Parathyroid adenoma (tissue), 2 donors: ENCODE results near the gene IKZF2.

Experiments used
- H2AFZ ChIP-seq: fragments of 300-600 bp; sonication (generic); one replicate; pipeline ENCODE4 v1.7.0; 2017; ENCODE audit warnings: antibody characterized with exemption, mild to moderate bottlenecking
- H3K27ac ChIP-seq: fragments of 300-600 bp; sonication (generic); one replicate; pipeline ENCODE4 v1.7.0; 2017
- H3K27me3 ChIP-seq: fragments of 300-600 bp; sonication (generic); one replicate; pipeline ENCODE4 v1.7.0; 2017; ENCODE audit warnings: low read length; ENCODE audit not compliant: control insufficient read depth, insufficient read depth
- H3K36me3 ChIP-seq: fragments of 300-600 bp; sonication (generic); one replicate; pipeline ENCODE4 v1.7.0; 2017; ENCODE audit warnings: low read length; ENCODE audit not compliant: control insufficient read depth, insufficient read depth
- H3K4me1 ChIP-seq: fragments of 300-600 bp; sonication (generic); one replicate; pipeline ENCODE4 v1.7.0; 2017; ENCODE audit warnings: control low read depth
- H3K4me2 ChIP-seq: fragments of 300-600 bp; sonication (generic); one replicate; pipeline ENCODE4 v1.7.0; 2017; ENCODE audit warnings: low read length
- H3K4me3 ChIP-seq: fragments of 300-600 bp; sonication (generic); one replicate; pipeline ENCODE4 v1.7.0; 2017; ENCODE audit warnings: low read depth, low read length
- H3K79me2 ChIP-seq: fragments of 300-600 bp; sonication (generic); one replicate; pipeline ENCODE4 v1.7.0; 2017; ENCODE audit warnings: control low read depth
- H3K9ac ChIP-seq: fragments of 300-600 bp; sonication (generic); one replicate; pipeline ENCODE4 v1.7.0; 2017; ENCODE audit warnings: mild to moderate bottlenecking
- H3K9me3 ChIP-seq: fragments of 300-600 bp; sonication (generic); one replicate; pipeline ENCODE4 v1.7.0; 2017; ENCODE audit warnings: low read length; ENCODE audit not compliant: control insufficient read depth
- TF ChIP-seq, protein P1 (sequence below): fragments of 300-600 bp; sonication (generic); IDR thresholded peaks from one replicate; pipeline ENCODE4 v1.7.0; 2017; ENCODE audit warnings: antibody characterized with exemption, mild to moderate bottlenecking
- donor health status: primary hyperparathyroidism.

Gene IKZF2

DNA sequence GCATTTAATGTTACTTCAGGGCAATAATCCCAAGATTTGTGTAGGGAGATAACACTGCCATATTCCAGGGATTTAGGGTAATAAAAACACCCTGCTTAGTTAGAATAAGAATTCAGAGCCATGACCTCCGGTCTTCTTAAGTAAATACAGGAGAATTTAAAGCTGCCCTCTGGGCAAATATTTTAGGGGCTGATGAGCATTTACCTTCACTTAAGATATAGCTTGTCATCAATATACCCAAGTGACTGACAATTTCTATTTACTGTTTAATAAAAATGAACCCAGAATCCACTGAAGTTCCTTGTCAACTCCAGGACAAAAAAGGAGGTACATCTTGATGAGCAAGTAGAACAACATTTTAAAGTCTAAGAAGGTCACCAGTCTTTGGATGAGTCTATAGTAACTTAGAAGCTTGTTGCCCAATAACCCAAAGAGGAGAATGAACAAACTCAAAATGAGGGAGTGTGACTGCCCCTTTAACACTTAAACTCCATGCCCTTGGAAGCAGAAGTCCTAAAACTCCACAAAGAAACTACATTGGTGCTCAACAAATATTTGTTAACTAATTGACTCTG, 24.3 kb upstream of the IKZF2 start:
- no peaks in the 10 kb centered on the region for H3K27me3 ChIP-seq
- no peak overlapping the region for H3K4me2 ChIP-seq
- H3K4me1 ChIP-seq = no peaks in the 10 kb centered on the region

DNA sequence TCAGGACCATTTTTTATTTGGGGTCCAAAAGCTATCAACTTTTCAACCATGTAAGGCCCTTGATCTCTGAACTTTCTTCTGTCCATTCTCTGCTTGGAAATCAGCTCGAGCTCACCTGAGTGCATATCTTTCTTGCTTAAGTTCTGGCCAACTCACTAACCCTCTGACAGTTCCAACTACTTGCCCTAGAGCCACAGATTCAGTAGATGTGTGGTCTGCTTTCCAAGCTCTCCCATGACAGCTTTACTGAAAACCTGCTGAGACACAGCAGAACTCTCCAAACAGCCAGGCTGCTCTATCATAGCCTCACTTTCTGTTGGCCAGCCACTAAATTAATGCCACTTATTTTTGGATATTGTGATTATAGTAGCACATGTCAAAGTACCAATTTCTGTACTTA, 21.2 kb upstream of the IKZF2 start:
- no peaks in the 10 kb centered on the region for H3K79me2 ChIP-seq
- no peak overlapping the region for H3K9ac ChIP-seq
- no peaks in the 10 kb centered on the region for H3K9me3 ChIP-seq
- H3K36me3 ChIP-seq = no peaks in the 10 kb centered on the region
- no peaks in the 10 kb centered on the region for H3K27me3 ChIP-seq
- H3K4me3 ChIP-seq = no peak overlapping the region
- H2AFZ ChIP-seq = no peak overlapping the region
- no peak overlapping the region for H3K4me2 ChIP-seq
- H3K27ac ChIP-seq = no peak overlapping the region
- TF ChIP-seq, protein P1, sequence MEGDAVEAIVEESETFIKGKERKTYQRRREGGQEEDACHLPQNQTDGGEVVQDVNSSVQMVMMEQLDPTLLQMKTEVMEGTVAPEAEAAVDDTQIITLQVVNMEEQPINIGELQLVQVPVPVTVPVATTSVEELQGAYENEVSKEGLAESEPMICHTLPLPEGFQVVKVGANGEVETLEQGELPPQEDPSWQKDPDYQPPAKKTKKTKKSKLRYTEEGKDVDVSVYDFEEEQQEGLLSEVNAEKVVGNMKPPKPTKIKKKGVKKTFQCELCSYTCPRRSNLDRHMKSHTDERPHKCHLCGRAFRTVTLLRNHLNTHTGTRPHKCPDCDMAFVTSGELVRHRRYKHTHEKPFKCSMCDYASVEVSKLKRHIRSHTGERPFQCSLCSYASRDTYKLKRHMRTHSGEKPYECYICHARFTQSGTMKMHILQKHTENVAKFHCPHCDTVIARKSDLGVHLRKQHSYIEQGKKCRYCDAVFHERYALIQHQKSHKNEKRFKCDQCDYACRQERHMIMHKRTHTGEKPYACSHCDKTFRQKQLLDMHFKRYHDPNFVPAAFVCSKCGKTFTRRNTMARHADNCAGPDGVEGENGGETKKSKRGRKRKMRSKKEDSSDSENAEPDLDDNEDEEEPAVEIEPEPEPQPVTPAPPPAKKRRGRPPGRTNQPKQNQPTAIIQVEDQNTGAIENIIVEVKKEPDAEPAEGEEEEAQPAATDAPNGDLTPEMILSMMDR = no peak
- no peaks in the 10 kb centered on the region for H3K4me1 ChIP-seq

More for the DNA sequence above, 24.3 kb upstream of the IKZF2 start:
- Histone ChIP-seq H3K79me2 (no peaks in the 10 kb centered on the region), H2AFZ (no peak overlapping the region), H3K36me3 (no peaks in the 10 kb centered on the region), H3K9me3 (no peaks in the 10 kb centered on the region), H3K9ac (no peak overlapping the region), H3K27ac (no peak overlapping the region), H3K4me3 (no peak overlapping the region)
- TF ChIP-seq, protein P1 = no peak

DNA sequence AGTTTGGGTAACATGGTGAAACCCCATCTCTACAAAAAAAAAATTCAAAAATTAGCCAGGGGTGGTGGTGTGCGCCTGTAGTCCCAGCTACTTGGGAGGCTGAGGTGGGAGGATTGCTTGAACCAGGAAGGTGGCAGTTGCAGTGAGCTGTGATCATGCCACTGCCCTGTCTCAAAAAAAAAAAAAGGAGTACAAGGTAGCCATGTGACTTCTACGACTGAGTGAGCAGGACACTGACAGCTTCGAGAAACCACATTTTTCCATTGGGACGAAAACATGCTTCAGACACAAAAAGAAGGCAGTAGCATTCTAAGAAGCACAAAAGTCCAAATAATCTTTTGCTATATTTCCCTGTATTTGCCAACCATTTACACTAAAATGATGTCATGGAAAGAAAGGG, 19.7 kb upstream of the IKZF2 start:
- no peaks in the 10 kb centered on the region for H3K36me3 ChIP-seq
- no peak overlapping the region for H3K4me2 ChIP-seq
- H3K27ac ChIP-seq = no peak overlapping the region
- no peak overlapping the region for H3K9ac ChIP-seq
- no peak overlapping the region for H3K4me3 ChIP-seq
- no peaks in the 10 kb centered on the region for H3K4me1 ChIP-seq
- TF ChIP-seq, protein P1 = no peak
- H3K27me3 ChIP-seq = no peaks in the 10 kb centered on the region
- H2AFZ ChIP-seq = no peak overlapping the region
- no peaks in the 10 kb centered on the region for H3K9me3 ChIP-seq
- no peaks in the 10 kb centered on the region for H3K79me2 ChIP-seq

DNA sequence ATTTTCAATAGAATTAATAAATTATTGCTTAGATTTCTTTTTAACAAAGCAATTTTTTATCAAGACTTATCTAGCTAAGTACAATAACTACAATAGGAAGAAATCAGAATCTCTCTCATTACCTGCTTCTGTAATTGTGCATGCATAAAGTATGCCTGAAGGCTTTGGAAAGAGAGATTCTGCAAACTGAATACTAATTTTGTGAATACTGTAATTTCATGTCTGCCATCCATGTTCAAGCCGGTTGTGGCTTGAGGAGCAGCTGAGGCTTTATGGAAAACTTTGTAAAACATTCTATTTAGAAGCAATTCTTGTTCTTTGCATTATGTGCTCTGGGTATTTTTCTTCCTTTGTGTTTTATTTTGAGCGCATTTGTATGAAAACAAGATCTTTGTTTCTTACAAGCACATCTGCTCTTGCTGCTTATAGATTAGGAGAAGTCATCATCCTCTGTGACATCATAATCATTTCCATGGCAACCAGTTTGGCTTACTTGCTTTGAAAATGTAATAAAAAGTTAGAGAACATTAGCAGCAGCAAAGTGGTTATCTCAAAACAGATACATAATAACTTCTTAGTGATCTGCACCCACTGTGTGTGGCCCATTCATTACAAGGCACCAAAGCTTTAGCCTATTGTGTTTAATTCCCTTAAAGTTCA, 16.0 kb upstream of the IKZF2 start:
- Histone ChIP-seq H3K36me3 (no peaks in the 10 kb centered on the region), H3K4me1 (no peaks in the 10 kb centered on the region), H3K9ac (no peak overlapping the region), H2AFZ (no peak overlapping the region), H3K27me3 (no peaks in the 10 kb centered on the region), H3K9me3 (no peaks in the 10 kb centered on the region), H3K79me2 (no peaks in the 10 kb centered on the region), H3K4me2 (no peak overlapping the region), H3K4me3 (no peak overlapping the region), H3K27ac (no peak overlapping the region)
- TF ChIP-seq, protein P1 = no peak

DNA sequence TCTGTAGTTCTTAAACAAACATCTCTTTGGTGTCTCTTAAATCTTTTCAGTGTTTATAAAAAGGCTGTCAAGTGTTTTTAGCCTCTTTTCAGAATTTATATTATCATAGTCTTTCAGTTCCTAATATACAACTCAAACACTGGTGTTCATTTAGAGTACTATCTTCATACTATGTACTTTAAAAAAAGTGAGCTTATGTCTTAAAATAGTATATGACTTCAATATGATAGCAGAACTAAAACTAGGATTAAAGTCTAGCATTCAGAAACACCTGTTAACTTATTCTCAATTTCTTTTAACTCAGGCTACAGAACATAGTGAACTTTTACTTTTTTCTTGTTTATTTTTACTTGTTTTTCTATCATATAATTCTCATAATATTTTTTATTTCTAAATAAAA, 14.7 kb upstream of the IKZF2 start:
- Histone ChIP-seq H3K27me3 (no peaks in the 10 kb centered on the region), H3K36me3 (no peaks in the 10 kb centered on the region), H2AFZ (no peak overlapping the region), H3K27ac (no peak overlapping the region), H3K4me3 (no peak overlapping the region), H3K79me2 (no peaks in the 10 kb centered on the region), H3K4me2 (no peak overlapping the region), H3K9me3 (no peaks in the 10 kb centered on the region), H3K4me1 (no peaks in the 10 kb centered on the region), H3K9ac (no peak overlapping the region)
- TF ChIP-seq, protein P1 = no peak
